Activated CD4-positive, alpha-beta T cell treated with anti-CD3 and anti-CD28 coated beads for 36 hours (primary cell): Measurements from ENCODE around the gene PEX10. TPM values are rescaled to one million over a fixed set of nuclear protein-coding genes. Genes with fewer than 3 reads are reported as not detected.

Experiments used
- ATAC-seq: fragments of 200-7000 bp; cut with Tn5 transposase; one replicate; pipeline ENCODE4 v1.10.0; 2021; ENCODE audit warnings: mild to moderate bottlenecking, moderate library complexity
- CTCF ChIA-PET: fragments of 350-600 bp; sonication (Branson Sonifier 250); formaldehyde crosslinking; loops from one replicate; lab custom pipeline; 2021; ENCODE audit warnings: antibody characterized with exemption; lab: Charles Lee
- POLR2A ChIA-PET: fragments of 350-600 bp; sonication (Branson Sonifier 250); formaldehyde crosslinking; loops from one replicate; lab custom pipeline; 2021; ENCODE audit warnings: antibody characterized with exemption, inconsistent platforms; lab: Charles Lee
- DNase-seq: peaks from one replicate; pipeline ENCODE4 v3.0.0-alpha.2; 2020
- H3K27ac Mint-ChIP-seq: one replicate; pipeline ENCODE4 v1.8.0; 2021; ENCODE audit warnings: mixed read lengths
- H3K27me3 Mint-ChIP-seq: one replicate; pipeline ENCODE4 v1.8.0; 2021; ENCODE audit warnings: mixed read lengths
- H3K36me3 Mint-ChIP-seq: one replicate; pipeline ENCODE4 v1.8.0; 2021; ENCODE audit warnings: low read depth, mixed read lengths
- H3K4me1 Mint-ChIP-seq: one replicate; pipeline ENCODE4 v1.8.0; 2021; ENCODE audit warnings: mixed read lengths
- H3K4me3 Mint-ChIP-seq: one replicate; pipeline ENCODE4 v1.8.0; 2021; ENCODE audit warnings: mild to moderate bottlenecking, moderate library complexity, mixed read lengths
- H3K9me3 Mint-ChIP-seq: one replicate; pipeline ENCODE4 v1.8.0; 2021; ENCODE audit warnings: low read depth, mixed read lengths
- intact Hi-C, 2 experiments: fragments of 100-400 bp; cut with DNase I in 1 of 2; cut with micrococcal nuclease in 1 of 2; formaldehyde crosslinking; loops; one replicate each; pipeline versions ENCODE4 v1.14.2 to v1.15.1; 2022 to 2024; cut with DNase I, micrococcal nuclease
- total RNA-seq, 2 experiments: library from RNA; stranded (reverse); gene quantifications; one replicate each; pipeline ENCODE4 v1.2.3, GENCODE V29; 2021

Gene PEX10
- total RNA-seq, 2 experiments from 2014 or later: 15.1 to 17.7 TPM

DNA sequence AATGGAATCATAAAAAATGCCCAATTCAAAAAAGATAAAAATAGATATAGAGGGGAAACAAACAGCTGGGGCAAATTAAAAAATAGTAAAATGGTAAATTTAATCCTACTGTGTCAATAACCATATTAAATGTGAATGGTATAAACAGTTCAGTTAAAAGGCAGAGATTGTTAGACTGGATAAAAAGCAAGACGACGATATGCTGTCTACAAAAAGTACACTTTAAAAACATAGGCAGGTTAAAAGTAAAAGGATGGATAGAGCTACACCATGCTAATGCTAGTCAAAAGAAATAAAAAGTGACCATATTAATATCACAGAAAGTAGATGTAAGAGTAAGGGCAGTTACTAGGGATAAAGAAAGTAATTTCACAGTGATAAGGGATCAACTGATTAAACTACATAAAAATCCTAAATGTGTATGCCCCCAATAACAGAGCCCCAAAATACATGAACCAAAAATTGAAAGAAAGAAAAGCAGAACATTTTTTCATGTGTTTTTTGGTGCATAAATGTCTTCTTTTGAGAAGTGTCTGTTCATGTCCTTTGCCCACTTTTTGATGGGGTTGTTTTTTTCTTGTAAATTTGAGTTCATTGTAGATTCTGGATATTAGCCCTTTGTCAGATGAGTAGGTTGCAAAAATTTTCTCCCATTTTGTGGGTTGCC, 48.4 kb downstream of the PEX10 start:
- DNase-seq (no peak), ATAC-seq (no peak)
- ChIA-PET POLR2A (no interaction called here), CTCF (interaction anchor here (0.6 kb wide), 1 partner anchor 189 kb away, joined by 3 read pairs; no protein-coding TSS in a partner anchor)
- Mint-ChIP-seq H3K4me1 (no peaks in the 10 kb centered on the region), H3K4me3 (no peak overlapping the region), H3K27me3 (no peaks in the 10 kb centered on the region), H3K36me3 (peaks cover 4% of the 10 kb centered on the region), H3K27ac (no peak overlapping the region), H3K9me3 (peaks cover 8% of the 10 kb centered on the region)
- intact Hi-C loops: no loop called here

DNA sequence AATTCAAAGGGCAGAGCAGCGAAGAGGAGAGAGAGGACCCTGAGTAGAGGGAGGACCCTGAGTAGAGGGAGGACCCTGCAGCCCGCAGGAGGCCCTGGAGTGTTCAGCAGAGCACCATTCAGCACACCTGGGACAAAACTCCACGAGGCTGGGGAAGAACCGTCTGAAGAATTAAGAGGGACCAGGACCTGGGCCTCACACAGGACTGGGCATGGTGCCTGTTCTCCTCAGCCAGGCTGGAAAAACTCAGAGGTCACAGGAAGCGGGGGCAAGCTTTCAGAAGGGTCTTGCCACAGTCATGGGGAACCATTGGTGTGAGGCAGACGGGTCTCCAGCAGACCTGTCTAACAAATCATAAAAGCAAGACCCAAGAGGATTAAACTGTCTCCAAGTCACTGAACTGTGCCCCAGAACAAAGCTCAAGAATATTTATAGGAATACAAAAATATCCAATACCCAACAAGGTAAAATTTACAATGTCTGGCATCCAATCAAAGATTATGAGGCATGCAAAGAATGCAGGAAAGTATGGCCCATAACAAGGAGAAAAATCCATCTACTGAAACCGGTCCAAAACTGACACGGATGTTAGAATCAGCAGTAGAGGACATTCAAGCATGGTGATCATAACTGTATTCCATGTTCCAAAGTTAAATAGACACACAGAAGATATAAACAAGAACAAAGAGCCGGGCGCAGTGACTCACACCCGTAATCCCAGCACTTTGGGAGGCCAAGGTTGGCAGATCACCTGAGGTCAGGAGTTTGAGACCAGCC, 51.6 kb downstream of the PEX10 start:
- CTCF ChIA-PET: interaction anchor here (1.7 kb wide), 1 partner anchor 21 kb away, joined by 6 read pairs; no protein-coding TSS in a partner anchor
- no peaks in the 10 kb centered on the region for H3K4me1 Mint-ChIP-seq
- no peak overlapping the region for H3K27ac Mint-ChIP-seq
- POLR2A ChIA-PET: no interaction called here
- peaks cover 8% of the 10 kb centered on the region for H3K9me3 Mint-ChIP-seq
- H3K4me3 Mint-ChIP-seq: no peak overlapping the region
- no peak for DNase-seq
- intact Hi-C loops: no loop called here
- H3K36me3 Mint-ChIP-seq: peaks cover 4% of the 10 kb centered on the region
- H3K27me3 Mint-ChIP-seq: no peaks in the 10 kb centered on the region
- no peak for ATAC-seq

DNA sequence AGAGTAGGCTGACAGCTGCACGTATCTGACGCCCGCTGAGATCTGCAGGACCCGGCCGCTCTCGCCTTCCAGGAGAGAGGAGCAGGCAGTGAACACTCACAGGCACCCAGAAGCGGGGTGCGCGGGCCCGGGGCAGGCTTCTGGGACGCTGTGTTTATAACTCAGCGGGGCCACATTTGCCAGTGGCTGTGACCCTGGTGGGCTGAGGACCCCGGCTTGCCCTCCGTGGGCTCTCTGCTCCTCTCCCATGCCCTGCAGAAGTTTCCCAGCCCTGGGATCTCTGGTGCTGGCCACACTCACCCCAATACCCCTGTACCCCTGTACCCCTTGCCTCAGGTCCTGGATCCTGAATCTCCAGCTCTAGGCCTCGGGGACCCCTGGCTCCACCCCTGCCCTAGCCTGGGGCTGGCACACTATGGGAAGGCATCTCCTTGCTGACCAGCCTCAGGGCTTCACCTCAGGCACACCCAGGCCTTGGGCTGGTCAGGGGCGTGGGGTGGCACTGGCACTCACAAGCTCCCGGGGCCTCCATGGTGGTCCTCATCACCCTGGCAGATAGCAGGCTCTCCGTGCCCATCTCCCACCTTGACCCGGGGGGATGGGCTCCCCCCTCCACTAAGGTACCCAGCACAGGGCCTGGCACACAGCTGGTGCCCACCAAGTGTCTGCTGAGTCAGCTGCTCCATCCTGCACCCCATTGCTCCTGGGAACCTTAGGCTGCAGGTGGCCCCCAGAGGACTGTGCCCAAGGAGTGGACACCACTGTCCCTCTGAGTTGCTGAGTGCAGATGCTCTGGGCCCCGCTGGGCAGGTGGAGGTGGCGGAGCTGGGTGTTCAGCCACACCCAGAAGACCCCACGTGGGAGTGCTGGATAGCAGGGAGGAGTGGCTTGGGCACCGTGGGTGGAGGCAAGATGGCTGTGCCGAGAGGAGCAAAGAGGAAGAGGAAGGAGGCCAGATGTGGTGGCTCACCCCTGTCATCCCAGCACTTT, 53.4 kb downstream of the PEX10 start:
- ChIA-PET POLR2A (no interaction called here), CTCF (no interaction called here)
- peaks cover 7% of the 10 kb centered on the region for H3K9me3 Mint-ChIP-seq
- intact Hi-C loops: no loop called here
- H3K27me3 Mint-ChIP-seq: no peaks in the 10 kb centered on the region
- no peak overlapping the region for H3K27ac Mint-ChIP-seq
- DNase-seq (no peak), ATAC-seq (no peak)
- no peaks in the 10 kb centered on the region for H3K4me1 Mint-ChIP-seq
- peaks cover 2% of the 10 kb centered on the region for H3K36me3 Mint-ChIP-seq
- no peak overlapping the region for H3K4me3 Mint-ChIP-seq

DNA sequence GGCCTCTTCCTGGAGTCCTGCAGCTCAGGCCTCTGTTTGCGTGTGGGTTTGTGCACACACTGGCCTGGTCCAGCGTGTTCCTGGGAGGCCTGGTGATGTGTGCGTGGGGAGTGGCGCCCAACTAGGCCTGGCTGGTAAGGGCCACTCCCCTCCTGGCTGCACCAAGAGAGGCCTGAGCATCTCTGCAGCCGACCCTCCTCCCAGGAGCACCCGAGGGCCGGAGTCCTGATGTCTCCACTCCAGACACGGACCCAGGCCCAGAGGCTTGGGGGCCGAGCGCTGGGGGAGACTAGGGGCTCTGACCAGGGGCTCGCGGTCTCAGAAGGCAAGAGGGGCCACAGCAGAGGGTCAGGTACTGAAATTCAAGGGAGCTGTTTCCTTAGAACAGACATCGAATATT, 54.3 kb downstream of the PEX10 start:
- intact Hi-C loops: no loop called here
- Mint-ChIP-seq H3K27me3 (no peaks in the 10 kb centered on the region), H3K4me1 (no peaks in the 10 kb centered on the region), H3K4me3 (no peak overlapping the region), H3K9me3 (peaks cover 4% of the 10 kb centered on the region), H3K27ac (no peak overlapping the region), H3K36me3 (peaks cover 2% of the 10 kb centered on the region)
- no peak for DNase-seq
- CTCF ChIA-PET: no interaction called here
- POLR2A ChIA-PET: no interaction called here
- no peak for ATAC-seq

DNA sequence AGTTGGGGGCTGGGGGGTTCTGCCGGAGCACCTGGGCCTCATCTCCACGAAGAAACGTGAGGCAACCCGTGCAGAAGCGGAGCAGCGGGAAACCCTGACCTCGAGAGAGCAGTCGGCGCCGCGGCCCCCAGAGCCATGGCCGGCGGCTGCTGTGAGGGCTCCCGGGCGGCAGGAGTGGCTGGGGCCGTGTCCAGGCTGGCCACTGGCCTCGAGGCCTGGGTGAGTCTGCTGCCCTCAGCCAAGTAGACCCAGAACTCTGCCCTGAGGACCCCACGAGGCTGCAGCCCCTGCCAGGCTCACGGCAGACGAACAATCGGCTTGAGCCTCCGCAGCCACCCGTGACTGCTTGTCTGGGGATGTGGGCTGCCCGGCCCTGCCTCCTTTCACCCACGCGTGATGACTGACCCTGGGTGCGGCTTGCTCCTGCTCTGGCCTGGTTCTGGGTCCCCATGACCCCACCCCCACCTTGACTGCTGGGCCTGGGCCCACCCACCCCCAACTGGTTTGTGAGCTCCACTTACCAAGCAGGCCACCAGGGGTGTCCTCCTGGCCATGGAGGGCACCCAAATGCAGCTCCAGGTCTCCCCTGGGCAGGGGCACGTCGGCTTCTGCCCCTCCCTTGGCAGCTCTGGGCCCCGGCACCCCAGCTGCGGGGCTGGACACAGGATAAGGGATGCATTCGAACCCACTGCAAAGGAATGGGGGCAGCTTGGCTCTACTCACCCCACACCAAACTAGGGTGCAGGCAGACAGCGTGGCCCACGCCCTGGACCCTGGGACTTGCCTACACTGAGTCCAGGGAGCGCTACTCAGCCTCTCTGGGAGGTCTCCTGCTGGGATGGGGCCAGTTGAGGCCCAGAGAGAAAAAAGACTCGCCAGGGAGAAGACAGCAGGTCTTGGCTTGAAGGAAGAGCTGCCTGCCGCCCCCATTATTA, 55.2 kb downstream of the PEX10 start:
- ATAC-seq (no peak), DNase-seq (no peak)
- Mint-ChIP-seq H3K36me3 (no peaks in the 10 kb centered on the region), H3K27me3 (no peaks in the 10 kb centered on the region), H3K4me1 (no peaks in the 10 kb centered on the region), H3K9me3 (peaks cover under 1% of the 10 kb centered on the region), H3K4me3 (no peak overlapping the region), H3K27ac (no peak overlapping the region)
- intact Hi-C loops: no loop called here
- POLR2A ChIA-PET: no interaction called here
- CTCF ChIA-PET: no interaction called here

DNA sequence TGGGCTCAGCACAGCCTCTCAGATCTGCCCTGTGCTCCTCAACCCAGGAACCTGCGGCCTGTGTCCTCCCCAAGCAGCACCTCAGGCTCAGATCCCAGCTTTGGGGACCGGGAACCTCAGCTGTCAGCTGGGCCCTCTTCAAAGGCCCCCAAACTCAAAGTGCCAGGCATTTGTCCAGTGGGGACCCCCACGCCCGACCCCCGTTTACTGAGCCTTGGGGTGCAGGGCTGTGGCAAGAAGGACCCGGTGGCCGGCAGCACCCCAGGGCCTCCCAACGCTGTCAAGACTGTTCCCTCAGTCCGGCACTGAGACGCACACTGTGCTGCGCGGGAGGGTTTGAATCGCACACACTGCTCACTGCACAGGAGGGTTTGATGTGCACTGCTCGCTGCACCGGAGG, 56.0 kb downstream of the PEX10 start:
- ATAC-seq: no peak
- CTCF ChIA-PET: no interaction called here
- Mint-ChIP-seq H3K27ac (no peak overlapping the region), H3K9me3 (no peaks in the 10 kb centered on the region), H3K4me1 (no peaks in the 10 kb centered on the region), H3K4me3 (no peak overlapping the region), H3K27me3 (no peaks in the 10 kb centered on the region), H3K36me3 (no peaks in the 10 kb centered on the region)
- no peak for DNase-seq
- intact Hi-C loops: no loop called here
- POLR2A ChIA-PET: no interaction called here

DNA sequence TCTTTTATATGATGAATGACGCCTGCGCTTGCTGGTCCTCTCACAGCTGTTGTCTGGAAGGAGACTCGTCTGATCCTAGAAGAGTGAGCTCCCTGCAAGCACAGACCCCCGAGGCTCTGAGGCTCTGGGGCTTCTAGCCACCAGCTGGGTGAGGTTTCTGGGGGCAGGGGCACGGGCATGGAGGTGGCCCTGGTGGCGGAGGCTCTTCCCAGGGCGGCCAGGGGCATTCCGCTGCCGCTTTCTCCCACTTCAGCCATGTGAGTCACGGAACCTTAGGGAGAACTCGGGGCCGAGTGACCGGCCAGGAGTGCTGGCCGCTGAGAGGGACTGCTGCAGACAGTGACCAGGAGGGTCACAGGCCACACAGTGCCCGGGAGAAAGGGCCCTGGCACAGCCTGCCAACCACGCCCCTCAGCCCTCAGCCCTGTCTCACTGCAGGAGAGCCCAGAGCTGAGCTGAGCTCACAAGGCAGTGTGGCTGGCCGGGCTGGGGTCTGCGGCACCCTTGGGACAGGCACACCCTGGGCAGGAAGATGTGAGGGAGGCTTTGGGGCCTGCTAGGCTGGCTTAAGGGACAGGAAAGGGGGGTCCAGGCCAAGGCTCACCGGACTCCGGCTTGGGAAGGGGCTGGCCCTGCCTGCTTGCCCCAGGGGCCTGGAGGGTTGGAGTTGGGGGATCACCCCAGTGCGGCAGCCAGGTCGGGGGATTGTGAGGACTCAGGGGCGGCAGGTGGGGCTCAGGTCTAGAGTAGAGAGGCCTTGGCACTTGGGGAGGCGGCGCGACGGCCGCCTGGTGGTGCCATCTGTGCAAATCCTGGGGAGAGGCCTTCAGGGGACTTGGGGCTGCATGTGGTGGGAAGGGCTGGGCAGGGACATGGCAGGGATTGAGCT, 56.7 kb downstream of the PEX10 start:
- intact Hi-C loops: no loop called here
- no peak for ATAC-seq
- Mint-ChIP-seq H3K36me3 (no peaks in the 10 kb centered on the region), H3K27ac (no peak overlapping the region), H3K4me1 (no peaks in the 10 kb centered on the region), H3K27me3 (no peaks in the 10 kb centered on the region), H3K9me3 (no peaks in the 10 kb centered on the region), H3K4me3 (no peak overlapping the region)
- ChIA-PET CTCF (interaction anchor here (1.0 kb wide), 1 partner anchor 181 kb away, joined by 4 read pairs; no protein-coding TSS in a partner anchor), POLR2A (no interaction called here)
- DNase-seq: no peak

DNA sequence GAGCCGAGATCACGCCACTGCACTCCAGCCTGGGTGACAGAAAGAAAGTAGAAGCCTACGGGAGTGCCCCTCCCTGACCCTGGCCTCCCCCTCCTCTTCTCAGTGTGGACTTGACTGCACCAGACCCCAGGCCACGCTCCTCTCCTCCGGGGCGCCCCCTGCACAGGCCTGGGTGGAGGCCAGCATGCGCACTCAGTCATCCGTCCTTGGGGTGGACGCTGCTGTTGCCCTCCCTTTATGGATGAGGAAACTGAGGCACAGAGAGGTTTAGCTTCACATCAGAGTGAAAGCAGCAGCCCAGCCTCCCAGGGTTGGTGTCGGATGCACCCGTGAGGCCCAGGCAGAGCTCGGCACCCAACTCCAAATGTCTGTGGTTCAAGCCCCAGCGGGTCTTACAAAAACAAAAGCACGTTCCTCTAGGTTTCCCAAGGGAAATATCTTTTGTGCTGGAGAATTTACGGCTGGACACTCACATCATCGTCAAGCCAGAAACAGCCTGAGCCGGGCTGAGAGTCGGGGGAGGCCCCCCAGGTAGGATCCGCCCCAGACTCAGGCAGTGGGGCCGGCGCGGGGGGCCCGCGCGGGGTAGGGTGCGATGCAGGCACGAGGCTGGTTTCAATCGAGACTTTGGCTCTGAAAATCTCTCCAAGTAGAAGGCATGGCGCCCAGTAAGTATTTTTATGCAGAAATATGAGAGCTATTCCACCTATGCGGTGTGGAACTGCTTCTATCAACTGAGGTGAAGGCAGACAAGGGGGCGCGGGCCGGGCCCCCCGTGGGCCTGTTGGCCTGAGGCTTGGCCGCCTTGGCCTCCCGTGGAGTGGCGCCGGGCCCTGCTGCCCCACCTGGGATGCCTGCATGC, 57.6 kb downstream of the PEX10 start:
- DNase-seq (no peak), ATAC-seq (no peak)
- Mint-ChIP-seq H3K27ac (no peak overlapping the region), H3K27me3 (no peaks in the 10 kb centered on the region), H3K4me1 (no peaks in the 10 kb centered on the region), H3K4me3 (no peak overlapping the region), H3K36me3 (no peaks in the 10 kb centered on the region), H3K9me3 (no peaks in the 10 kb centered on the region)
- ChIA-PET POLR2A (no interaction called here), CTCF (interaction anchor here (1.0 kb wide), 1 partner anchor 180 kb away, joined by 4 read pairs; no protein-coding TSS in a partner anchor)
- intact Hi-C loops: no loop called here
